ENCODE results near the gene CETP. TPM values are rescaled to one million over a fixed set of nuclear protein-coding genes. Genes with fewer than 3 reads are reported as not detected.
A peak's percentile ranks its signal among the peaks of the same experiment; 100 is the strongest.
"Not testable (repeated sequence)": the region's sequence is repeated elsewhere in the genome, so short reads cannot be mapped to it uniquely, and the experiment has no call there.

The CETP gene
- polyA plus RNA-seq, 12 donors: 5.6 to 10.1 (median 7.3) TPM; not detected in 2

DNA sequence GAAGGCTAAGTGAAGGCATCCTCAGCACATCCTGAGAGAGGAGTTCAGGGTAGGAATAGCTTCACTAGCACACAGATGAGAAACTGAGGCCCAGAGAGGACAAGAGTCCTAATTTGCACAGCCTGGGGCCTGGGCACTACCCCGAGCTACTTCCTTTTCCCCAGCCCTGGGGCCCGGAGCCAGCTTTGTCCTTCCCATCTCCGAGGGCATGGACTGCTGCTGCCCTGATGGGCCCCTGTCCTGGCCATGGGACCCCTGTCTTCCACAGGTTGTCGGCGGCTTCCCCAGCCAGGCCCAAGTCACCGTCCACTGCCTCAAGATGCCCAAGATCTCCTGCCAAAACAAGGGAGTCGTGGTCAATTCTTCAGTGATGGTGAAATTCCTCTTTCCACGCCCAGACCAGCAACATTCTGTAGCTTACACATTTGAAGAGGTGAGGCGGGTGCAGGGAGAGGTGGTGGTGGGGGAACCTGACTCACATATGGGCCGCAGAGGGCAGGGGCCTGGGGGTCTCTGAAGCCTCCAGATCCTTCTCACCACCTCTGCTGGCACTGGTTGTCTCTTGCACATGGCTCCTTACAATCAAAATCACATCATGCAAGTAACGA is 16.2 kb downstream of the CETP start:
- no peak for DNase-seq

DNA sequence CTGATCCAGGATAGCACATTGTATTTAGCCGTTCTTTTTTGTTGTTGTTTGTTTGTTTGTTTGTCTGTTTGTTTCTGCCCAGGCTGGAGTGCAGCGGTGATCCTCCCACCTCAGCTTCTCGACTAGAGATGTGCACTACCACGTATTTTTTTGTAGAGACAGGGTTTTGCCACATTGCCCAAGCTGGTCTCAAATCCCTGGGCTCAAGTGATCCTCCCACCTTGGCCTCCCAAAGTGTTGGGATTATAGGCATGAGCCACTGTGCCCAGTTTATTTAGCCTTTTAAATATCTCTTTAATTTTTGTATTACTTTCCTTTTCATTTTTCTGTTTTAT is 18.4 kb downstream of the CETP start:
- no peak for DNase-seq

DNA sequence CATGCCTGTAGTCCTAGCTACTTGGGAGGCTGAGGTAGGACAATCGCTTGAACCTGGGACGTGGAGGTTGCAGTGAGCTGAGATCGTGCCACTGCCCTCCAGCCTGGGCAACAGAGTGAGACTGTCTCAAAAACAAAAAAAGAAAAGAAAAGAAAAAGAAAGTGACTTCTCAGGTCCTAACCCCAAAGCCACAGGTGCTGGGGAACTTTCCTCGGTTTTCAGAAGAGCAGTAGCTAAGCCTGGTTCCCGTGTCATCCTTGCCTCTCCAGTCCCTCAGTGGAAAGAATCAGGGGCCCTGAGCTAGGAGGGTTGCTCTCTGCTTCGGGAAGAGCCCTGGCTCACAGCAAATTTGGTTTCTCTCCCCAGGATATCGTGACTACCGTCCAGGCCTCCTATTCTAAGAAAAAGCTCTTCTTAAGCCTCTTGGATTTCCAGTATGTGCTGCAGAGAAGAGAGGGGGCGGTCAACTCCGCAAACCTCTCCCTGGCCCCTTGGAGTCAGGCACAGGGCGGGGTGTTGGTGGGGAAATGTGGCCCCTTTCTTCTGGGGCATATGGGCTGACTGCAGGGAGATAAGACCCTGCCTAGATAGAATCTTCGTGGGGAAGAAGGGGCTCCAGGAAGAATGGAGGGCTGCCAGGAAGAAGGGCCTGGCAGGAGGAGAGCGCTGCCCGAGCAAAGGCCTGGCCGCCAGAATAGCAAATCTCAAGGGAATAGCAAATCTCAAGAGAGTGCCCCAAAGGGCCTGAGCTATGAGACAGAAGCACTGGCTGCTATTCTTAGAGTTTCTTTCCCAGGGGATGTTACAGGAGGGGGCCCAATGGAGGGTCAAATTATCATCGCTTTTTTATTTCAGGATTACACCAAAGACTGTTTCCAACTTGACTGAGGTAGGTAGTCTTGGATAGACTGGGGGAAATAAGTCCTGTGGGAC is 19.3 kb downstream of the CETP start:
- no peak for DNase-seq

DNA sequence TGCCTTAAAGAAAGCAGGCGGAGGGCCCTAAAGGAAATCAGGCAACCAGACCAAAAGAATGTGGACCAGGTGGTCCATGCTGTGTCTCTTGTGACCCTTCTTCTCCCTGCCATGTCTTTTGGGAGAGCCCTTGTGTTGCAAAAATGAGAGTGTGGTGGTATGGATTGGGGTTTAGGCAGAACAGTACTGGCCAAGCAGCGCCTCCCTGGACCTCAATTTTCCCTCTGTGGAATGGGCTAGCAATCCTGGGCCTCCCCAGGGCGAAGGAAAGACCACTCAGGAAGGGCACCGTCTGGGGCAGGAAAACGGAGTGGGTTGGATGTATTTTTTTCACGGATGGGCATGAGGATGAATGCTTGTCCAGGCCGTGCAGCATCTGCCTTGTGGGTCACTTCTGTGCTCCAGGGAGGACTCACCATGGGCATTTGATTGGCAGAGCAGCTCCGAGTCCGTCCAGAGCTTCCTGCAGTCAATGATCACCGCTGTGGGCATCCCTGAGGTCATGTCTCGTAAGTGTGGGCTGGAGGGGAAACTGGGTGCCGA is 20.1 kb downstream of the CETP start:
- DNase-seq: no peak

DNA sequence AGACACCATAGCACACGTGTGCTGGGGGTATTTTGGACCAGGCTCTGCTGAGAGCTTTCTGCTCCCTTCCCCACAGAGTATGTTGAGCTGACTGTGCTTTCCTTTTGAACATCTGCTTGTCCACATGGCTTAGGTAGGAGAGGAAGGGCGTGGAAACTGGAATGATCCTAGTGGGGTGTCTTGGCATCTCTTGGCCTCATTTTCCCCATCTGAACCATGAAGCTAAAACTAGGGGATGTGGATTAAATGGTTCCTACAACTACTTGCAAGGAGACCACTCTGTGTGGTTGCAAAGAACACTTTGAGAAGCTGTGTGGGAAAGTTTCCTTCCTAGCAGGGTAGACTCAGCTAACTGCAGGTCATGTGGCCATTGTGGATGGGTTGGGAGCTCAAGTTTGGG is 20.9 kb downstream of the CETP start:
- DNase-seq: no peak

DNA sequence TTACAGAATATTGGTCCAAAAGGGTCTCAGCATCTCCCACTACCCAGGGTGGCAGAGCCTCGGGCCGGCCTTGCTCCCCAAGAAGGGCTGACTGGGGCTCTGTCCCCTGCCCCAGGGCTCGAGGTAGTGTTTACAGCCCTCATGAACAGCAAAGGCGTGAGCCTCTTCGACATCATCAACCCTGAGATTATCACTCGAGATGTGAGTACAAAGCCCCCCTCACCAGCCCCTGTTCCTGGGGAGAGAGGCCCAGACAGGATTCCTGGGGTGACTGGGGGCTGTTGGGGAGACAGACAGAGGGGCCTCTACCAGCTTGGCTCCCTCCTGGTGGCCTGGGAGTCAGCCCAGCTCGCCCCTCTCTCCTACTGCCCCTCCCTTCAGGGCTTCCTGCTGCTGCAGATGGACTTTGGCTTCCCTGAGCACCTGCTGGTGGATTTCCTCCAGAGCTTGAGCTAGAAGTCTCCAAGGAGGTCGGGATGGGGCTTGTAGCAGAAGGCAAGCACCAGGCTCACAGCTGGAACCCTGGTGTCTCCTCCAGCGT is 21.5 kb downstream of the CETP start:
- no peak for DNase-seq

DNA sequence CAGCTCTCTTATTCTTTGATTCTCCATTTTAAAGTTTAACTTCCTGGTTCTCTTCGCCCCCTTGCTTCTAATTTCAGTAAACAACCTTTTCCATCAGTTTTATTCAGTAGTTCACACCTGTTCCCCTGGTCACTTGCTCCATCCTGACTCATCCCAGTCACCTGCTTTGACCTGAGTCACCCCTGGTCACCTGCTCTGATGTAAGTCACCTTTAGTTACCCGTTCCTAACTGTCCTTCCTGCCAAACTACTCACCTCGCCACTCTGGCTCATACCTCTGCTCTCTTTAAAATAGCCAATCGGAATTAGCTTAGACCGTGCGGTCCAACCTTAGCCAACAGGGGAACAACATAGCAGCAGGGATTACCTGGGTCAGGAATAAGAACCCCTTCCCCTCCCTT is 22.9 kb downstream of the CETP start:
- no peak for DNase-seq

DNA sequence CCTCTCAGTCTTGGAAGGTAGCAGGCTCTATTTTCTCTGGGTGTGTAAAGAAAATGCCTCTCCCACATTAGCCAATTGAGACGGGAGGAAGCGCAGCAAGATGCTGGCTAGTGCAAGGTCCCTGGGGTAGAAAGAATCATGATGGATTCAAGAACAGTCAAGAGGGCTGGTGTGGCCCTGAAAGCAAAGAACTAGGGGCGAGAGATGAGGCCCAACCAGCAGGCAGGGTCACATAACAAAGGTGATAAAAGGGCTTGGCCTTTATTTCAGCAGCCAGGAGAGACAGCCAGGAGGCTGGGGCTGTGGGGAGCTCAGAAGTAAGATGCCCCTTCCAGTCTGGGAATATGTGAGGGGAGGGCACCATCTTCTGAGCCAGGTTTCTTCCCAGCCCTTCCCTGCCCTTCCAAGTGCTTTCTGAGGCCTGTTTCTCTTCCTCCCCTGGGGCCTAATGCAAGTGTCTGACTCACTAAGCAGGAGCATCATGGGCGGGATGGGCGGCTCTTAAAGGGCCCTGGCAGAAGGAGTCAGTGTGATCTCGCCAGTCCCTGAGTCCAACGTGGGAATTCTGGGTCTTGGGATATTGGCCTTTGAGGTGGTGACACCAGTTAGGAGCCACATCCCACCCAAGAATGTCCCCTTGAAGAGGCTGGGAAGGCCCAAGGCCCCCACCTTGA is 23.7 kb downstream of the CETP start:
- DNase-seq: no peak

DNA sequence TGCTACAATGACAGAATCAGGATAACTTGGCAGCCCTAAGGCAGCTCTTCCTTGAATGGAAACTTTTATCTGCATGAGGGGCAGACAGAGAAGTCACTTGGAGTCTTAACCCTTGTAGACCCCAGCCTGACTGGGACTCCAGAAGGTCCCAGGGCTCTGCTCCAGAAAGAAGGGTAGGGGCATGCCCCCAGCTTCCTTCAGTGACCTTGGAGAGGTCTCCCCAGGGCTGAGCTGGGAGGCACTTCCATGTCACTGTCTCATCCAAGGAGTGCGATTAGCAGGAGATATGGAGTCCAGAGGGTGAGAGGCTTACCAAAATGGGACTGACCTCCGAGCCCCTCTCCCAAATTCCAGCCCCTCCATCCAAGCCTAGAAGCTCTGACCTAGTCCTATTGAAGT is 24.2 kb downstream of the CETP start:
- no peak for DNase-seq

DNA sequence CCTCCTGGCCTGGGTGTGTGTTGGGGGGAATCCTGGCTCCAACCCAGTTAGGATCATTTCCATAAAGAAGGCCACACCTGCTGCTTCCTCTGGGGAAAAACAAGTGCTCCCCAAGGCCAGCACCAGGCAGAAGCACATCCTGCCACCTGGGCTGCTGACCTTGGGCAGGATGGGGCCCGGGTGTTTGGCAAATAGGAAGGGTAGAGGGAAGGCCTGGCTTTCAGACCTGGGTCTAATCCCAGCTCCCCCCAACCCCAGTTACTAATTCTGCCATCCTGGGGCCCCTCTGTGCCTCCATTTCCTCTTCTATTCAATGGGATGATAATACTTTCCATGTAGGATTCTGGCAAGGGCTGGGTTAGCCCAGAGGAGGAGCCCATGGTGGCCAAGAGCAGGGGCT is 24.6 kb downstream of the CETP start:
- no peak for DNase-seq

DNA sequence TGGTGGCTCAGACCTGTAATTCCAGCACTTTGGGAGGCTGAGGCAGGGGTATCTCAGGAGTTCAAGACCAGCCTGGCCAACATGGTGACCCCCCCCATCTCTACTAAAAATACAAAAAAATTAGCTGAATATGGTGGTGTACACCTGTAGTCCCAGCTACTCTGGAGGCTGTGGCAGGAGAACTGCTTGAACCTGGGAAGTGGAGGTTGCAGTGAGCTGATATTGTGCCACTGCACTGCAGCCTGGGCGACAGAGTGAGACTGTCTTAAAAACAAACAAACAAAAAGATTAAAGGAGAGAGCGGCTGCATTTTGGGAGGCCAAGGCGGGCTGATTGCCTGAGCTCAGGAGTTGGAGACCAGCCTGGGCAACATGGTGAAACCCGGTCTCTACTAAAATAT is 25.2 kb downstream of the CETP start:
- not testable (repeated sequence) for DNase-seq

DNA sequence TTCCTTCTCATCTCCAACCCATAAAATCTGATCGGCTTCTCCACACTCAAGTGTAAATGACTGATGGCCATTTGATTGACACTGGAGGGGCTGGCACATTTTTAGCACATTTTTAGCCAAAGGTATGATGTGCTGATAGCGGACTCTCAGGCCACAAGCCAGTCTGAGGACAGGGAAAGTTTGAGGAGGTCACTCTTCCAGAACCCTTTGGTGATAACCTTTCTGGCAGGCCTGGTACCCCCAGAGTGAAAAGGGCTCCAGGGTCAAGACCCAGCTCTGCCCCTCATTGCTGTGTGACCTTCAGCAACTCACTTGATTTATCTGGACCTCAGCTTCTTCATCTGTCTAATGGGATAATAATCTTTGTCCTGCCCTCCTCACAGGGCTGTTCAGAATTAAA is 25.9 kb downstream of the CETP start:
- no peak for DNase-seq

DNA sequence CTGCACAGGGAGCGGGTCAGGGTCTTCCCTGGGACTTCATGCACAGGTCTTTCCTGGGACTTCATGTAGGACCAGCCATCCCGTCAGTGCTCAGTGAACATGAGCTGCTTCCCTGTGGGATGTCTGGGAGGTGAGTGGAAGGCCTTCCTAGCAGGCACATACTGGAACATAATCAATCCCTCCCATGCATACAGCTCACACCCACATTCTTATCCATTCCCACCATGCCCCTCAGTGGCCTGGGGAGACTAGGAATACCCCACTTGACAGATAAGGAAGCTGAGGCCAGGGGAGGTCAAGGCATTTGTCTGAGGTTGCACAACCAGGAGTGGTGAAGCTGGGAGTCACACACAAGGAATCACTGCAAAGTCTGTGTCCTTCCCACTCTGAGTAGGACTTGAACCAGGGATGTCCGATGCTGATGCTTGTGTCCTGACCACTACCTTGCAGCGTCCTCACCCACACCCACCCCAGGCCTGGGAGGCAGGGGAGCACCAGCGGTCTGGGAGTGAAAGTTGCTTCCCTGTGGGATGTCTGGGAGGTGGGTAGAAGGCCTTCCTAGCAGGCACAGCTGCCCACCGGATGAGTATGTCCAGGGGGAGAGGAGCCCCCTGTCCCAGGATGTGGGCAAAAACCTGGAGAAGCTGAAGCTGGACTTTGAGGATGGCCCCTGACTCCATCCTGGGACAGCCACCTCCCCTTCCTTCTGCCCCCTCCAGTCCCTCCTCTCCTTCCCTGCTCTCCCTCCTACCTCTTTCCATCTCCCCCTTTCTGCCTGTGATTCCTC is 26.6 kb downstream of the CETP start:
- no peak for DNase-seq

DNA sequence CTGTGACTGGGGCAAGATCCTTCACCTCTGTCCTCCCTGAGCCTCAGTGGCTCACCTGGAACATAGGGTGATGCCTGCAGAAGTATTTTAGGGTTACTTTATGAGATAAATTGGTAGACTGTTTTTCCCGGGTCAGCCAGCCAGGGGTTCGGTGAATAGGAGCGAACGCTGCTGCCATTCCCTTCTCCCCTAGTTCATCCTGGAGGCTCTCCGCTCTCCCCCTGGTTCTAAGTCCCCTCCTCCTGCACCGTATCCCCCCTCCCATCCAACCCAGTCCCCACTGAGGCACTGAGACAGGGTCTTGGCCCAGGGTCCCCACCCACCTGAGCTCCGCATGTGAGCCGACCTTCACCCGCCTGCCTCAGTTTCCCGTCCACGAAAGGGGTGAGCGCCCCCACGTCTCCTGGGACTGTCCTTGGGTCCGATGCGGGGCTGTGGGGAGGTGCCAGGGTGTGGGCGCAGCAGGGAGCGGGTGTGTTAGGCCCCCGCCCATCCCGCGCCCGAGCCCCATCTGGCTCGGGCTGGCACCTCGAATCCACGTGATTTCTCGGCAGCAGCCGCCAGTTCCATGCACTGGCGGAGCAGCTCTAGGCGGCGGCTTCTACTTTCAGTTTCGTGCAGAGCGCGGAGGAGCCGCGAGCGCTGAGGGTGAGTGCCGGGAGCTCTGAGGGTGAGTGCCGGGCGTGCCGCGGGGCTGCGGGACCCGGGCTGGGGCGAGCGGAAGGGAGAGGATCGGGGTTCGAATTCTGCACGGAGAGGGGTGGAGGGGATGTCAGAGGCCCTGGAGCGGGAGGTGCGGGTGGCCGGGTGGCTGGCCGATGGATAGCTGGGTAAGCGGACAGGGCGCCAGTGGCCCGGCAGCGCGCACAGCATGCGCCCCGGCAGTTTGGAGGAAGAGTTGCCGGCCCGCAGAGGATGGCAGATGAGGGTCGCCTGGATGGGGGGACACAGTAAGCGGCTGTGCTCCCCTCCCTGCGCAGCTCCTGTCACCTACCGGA is 27.5 kb downstream of the CETP start, which contains the start of gene NLRC5:
TSS of gene NLRC5 (plus strand) at position 610 of the 998 bp plus-strand sequence. CDS start 31,156 bp downstream, outside the sequence.
- peak; percentile 78 for DNase-seq

DNA sequence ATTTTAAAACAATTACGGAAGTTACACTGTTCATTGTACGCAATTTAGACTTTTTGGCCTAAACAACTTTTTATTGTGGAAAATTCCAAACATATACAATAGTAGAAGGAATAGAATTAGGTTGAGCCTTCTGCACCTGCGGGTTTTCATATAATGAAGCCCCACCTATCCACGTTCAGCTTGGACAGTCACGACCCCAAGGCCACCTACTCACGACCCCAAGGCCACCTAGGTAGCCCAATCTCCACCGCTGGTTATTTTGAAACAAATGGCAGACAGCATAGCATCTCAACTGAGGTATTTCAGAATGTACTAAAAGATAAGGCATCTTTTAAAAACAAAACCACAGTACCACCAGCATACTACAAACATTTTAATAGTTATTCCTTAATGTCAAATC is 28.2 kb downstream of the CETP start:
- no peak for DNase-seq

DNA sequence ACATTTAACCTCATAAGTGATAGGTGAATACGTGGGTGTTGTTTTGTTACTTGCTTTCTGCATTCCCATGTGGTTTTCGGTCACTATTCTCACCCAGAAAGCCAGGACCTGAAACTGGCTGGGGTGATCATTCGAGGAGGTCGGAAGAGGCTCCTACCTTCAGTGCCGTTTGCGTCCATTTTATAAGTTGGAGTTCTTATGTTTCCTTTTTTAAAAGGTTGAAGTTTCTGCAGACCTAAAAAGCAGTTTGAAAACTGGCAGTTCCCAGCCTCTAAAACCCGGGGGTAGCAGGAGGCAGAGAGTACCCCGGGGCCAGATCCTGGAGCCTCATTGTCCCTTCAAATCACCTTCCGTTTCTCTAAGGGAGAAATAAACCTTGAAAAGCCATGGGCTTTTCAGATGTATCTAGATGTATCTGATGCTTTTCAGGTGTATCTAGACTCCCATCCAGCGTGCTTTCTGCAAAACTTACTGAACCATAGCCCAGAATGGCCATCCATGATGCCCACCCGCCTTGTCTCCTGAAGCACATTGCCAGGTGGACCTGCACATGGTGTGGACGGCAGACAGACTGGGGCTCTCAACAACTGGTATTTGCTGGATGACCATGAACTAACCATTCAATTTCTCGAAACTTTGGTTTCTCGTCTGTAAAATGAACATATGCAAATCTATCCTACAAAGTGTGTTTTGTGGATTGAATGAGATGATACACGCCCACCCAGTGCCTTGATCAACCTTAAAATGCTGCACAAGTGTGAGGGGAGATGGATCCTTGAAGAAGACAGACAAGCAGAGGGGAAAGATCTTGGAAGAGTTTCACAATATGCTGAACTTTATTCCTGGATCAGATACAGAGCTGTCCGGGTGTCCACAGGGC is 28.9 kb downstream of the CETP start:
- no peak for DNase-seq

DNA sequence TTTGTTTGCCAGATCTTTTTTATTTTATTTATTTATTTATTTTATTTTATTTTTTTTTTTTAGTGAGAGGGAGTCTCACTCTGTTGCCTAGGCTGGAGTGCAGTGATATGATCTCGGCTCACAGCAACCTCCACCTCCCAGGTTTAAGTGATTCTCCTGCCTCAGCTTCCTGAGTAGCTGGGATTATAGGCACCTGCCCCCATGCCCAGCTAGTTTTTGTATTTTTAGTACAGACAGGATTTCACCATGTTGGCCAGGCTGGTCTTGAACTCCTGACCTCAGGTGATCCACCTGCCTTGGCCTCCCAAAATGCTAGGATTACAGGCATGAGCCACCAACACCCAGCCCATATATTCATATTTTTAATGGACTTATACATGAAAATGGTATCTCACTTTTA is 30.7 kb downstream of the CETP start:
- not testable (repeated sequence) for DNase-seq

DNA sequence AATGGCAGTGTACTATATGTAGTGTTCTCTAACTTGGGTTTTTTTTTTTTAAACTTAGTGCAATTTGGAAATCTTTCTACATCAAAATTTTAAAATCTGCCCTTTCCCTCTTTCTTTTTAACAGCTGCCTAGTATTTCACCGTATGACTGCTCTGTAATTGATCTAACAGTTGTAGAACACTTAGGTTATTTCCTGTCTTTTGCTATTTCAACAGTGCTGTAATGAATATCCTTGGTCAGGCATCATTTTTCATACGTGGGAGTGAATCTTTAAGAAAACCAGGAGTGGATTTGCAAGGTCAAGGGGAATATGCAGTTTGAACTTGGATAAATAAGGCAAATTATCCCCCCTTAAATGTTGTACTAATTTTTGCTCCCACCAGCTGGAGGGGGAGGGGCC is 31.5 kb downstream of the CETP start:
- no peak for DNase-seq

DNA sequence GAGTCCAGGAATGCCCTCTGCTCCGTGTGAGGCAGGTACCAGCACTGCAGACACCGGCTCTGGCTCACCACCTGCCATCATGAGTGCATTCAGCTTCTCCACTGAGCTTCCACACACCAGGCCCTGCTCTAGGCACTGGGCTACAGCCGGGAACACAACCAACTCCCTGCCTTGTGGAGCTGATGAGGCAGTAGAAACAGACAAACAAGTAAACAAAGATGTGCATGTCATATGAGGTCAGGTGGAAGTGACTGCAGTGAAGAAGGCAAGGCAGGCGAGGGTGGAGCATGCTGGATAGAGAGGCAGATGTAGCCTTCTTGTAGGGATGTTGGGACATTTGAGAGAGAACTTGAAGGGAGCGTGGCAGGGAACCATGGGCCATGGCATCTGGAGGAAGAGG is 32.6 kb downstream of the CETP start:
- no peak for DNase-seq

Measured in muscle of arm (tissue), 12 donors.